Erythroblast (primary cell): ENCODE data around the gene PLXNA1.

ENCODE experiments used
- GATA1 ChIP-seq: IDR thresholded peaks from 2 replicates; pipeline ENCODE4 v1.6.1; 2011; ENCODE audit warnings: low read depth, mild to moderate bottlenecking, control low read depth, low read length, moderate library complexity
- POLR2A ChIP-seq: IDR thresholded peaks from 2 replicates; pipeline ENCODE4 v1.6.1; 2011; ENCODE audit warnings: mild to moderate bottlenecking, low read length

DNA sequence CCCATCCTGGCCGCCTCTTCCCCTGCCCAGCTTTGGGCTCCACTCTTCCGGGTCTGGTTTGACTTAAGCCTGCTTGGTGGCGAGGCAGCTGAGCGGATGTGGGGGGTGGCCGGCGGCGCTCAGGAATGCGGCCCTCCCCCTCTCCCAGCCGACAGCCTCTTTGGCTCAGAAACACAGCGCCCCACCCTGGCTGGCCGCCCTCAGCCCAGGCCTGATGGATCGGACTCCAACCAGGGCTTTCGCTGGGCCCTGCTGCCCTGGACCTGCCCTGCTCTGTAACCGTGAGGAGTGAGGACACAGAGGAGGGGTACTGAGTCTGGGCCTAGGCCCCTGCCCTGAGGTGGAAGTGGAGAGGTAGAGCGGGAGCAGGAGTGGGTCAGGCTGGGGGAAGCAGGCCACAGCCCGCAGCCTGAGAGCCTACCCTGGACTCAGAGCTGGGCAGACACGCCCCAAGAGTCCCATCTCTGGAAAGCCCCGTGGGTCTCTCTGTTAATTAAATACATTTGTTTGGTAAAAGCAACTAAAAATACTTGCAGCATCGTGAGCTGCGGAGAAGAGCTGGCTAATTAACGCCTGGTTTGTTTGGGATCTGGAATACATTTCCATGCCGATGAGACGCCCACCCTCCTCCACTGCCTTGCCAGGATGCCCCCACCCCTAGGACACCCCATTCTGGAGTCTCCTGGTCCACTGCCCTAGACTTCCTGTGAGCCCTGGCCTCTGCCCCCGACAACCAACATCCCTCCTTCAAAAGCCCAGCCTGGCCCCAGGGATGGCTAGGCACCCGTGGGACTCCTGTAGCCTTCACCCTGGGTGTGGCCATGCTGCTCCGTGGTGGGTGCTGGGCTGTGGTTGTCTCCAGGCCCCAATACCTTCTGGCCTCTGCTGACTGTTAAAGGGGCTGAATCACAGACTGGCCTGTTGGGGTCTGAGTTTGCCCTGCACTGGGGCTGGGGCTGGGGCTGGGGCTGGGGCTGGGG lies 19.6 kb downstream of the PLXNA1 start:
- no peak for TF ChIP-seq POLR2A
- TF ChIP-seq GATA1 = no peak
